Prostate gland (tissue), 2 donors: ENCODE data around the gene ITGA7. TPM values are rescaled to one million over a fixed set of nuclear protein-coding genes. Genes with fewer than 3 reads are reported as not detected.

Source experiments
- DNase-seq: peaks from one replicate; pipeline ENCODE4 v3.0.0-alpha.2; 2019; ENCODE audit warnings: low spot score
- H3K27ac ChIP-seq, 2 donors: fragments of 200-600 bp; sonication (generic); 2 replicates each; pipeline ENCODE4 v1.5.1; 2017 to 2019
- H3K27me3 ChIP-seq: fragments of 200-600 bp; sonication (generic); replicated peaks from 2 replicates; pipeline ENCODE4 v1.5.1; 2019; ENCODE audit not compliant: insufficient read depth
- H3K36me3 ChIP-seq, 2 donors: fragments of 200-600 bp; sonication (generic); 1 replicate in 1 of 2; 2 replicates in 1 of 2; pipeline versions ENCODE4 v1.5.1 to v1.8.1; 2017 to 2019
- H3K4me1 ChIP-seq: fragments of 200-600 bp; sonication (generic); replicated peaks from 2 replicates; pipeline ENCODE4 v1.5.1; 2019
- H3K4me3 ChIP-seq, 2 donors: fragments of 200-600 bp; sonication (generic); 2 replicates each; pipeline ENCODE4 v1.5.1; 2017 to 2019
- H3K9me3 ChIP-seq: fragments of 200-600 bp; sonication (generic); 2 replicates; pipeline ENCODE4 v1.5.1; 2017
- POLR2A ChIP-seq: fragments of 450-650 bp; IDR thresholded peaks from one replicate; pipeline ENCODE4 v1.6.1; 2016; ENCODE audit warnings: antibody characterized with exemption, mild to moderate bottlenecking
- POLR2AphosphoS5 ChIP-seq: sonication (generic); formaldehyde crosslinking; IDR thresholded peaks from one replicate; pipeline ENCODE4 v1.6.1; 2017; ENCODE audit warnings: antibody characterized with exemption
- WGBS: methylation state at CpG from one replicate; pipeline ENCODE4 v1.1.5; 2018; 5-methylcytosine and 5-hydroxymethylcytosine counted together
- intact Hi-C: fragments of 100-400 bp; cut with DNase I; formaldehyde crosslinking; loops from one replicate; pipeline ENCODE4 v1.14.2; 2022
- total RNA-seq, 2 donors: library from RNA; depleted of rRNA; stranded (reverse); fragments of >200 nt; gene quantifications; one replicate each; pipeline ENCODE4 v1.1.0, GENCODE V29; 2016
- TF ChIP-seq, protein P1 (sequence below), 4 experiments: fragments of 200-600 bp in 2 of 4; fragments of 450-650 bp in 2 of 4; sonication (generic) in 2 of 4; IDR thresholded peaks; 1 replicate in 3 of 4; 2 replicates in 1 of 4; pipeline ENCODE4 v1.5.1; 2016 to 2019; ENCODE audit warnings: antibody characterized with exemption in 4 of 4, mild to moderate bottlenecking in 2 of 4, moderate library complexity in 2 of 4

ITGA7 gene
- total RNA-seq, 2 donors from 2014 or later, result 17.4 to 37.0 TPM

DNA sequence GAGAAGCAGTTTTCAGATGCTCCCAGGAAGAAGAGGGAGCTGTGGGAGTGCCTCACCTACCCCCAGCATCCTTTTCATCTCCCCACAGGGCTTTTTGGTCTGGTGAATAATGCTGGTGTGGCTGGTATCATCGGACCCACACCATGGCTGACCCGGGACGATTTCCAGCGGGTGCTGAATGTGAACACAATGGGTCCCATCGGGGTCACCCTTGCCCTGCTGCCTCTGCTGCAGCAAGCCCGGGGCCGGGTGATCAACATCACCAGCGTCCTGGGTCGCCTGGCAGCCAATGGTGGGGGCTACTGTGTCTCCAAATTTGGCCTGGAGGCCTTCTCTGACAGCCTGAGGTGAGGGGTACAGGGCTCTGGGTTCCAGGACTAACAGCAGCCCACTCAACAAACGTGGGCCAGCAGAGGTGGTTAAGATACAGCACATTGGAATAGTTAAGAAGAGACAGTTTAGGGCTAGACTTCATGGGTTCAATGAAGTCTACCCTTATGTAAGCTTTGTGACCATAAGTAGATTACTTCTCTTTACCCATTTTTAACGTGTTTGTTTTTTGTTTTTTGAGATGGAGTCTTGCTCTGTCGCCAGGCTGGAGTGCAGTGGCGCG, 14.0 kb upstream of the ITGA7 start:
- no peak for TF ChIP-seq POLR2A
- no peak for TF ChIP-seq POLR2AphosphoS5
- TF ChIP-seq, protein P1, sequence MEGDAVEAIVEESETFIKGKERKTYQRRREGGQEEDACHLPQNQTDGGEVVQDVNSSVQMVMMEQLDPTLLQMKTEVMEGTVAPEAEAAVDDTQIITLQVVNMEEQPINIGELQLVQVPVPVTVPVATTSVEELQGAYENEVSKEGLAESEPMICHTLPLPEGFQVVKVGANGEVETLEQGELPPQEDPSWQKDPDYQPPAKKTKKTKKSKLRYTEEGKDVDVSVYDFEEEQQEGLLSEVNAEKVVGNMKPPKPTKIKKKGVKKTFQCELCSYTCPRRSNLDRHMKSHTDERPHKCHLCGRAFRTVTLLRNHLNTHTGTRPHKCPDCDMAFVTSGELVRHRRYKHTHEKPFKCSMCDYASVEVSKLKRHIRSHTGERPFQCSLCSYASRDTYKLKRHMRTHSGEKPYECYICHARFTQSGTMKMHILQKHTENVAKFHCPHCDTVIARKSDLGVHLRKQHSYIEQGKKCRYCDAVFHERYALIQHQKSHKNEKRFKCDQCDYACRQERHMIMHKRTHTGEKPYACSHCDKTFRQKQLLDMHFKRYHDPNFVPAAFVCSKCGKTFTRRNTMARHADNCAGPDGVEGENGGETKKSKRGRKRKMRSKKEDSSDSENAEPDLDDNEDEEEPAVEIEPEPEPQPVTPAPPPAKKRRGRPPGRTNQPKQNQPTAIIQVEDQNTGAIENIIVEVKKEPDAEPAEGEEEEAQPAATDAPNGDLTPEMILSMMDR (IDR thresholded peaks at IDR 0.05), result no peak
- intact Hi-C loops, result loop anchor here (1.0 kb wide), 1 partner anchor 41 kb away; no protein-coding TSS in a partner anchor

DNA sequence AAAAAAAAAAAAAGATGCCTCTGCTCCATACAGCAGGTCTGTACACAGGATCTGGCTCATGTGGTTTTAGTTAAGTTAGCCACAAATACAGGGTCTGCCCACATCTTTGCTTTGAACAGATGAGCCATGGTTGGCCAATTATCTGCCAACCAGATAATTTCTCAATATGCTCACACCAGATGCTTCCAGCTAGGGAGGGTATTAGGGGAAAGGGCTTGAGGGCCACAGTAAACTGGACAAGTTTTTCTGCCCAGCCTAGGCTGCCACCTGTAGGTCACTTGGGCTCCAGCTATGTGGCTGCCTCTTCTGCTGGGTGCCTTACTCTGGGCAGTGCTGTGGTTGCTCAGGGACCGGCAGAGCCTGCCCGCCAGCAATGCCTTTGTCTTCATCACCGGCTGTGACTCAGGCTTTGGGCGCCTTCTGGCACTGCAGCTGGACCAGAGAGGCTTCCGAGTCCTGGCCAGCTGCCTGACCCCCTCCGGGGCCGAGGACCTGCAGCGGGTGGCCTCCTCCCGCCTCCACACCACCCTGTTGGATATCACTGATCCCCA, 13.3 kb upstream of the ITGA7 start:
- H3K4me1 ChIP-seq, result peaks cover 7% of the 10 kb centered on the region
- intact Hi-C loops, result loop anchor here (1.0 kb wide), 1 partner anchor 41 kb away; no protein-coding TSS in a partner anchor
- peak; percentile 59 for DNase-seq
- H3K9me3 ChIP-seq, result no peaks in the 10 kb centered on the region
- H3K4me3 ChIP-seq, result no peak overlapping the region
- TF ChIP-seq POLR2AphosphoS5 (peak; percentile 34), POLR2A (no peak)
- TF ChIP-seq, protein P1 (IDR thresholded peaks at IDR 0.05), result peak in 3 of 4 experiments; percentile 49 to 70 (median 61)
- H3K27ac ChIP-seq, result peak overlapping the region; percentile 37 to 44
- 14% methylated on average over 7 of the region's 9 CpGs for WGBS
- H3K27me3 ChIP-seq, result no peaks in the 10 kb centered on the region
- no peaks in the 10 kb centered on the region for H3K36me3 ChIP-seq

More for the DNA sequence above, 14.0 kb upstream of the ITGA7 start:
- DNase-seq, result no peak
- H3K4me3 ChIP-seq, result no peak overlapping the region
- H3K27me3 ChIP-seq, result no peaks in the 10 kb centered on the region
- no peaks in the 10 kb centered on the region for H3K36me3 ChIP-seq
- H3K9me3 ChIP-seq, result no peaks in the 10 kb centered on the region
- peaks cover 9% of the 10 kb centered on the region for H3K4me1 ChIP-seq
- H3K27ac ChIP-seq, result peak overlapping the region; percentile 37 to 44
- WGBS, result 68% methylated on average over 14 of the region's 14 CpGs

DNA sequence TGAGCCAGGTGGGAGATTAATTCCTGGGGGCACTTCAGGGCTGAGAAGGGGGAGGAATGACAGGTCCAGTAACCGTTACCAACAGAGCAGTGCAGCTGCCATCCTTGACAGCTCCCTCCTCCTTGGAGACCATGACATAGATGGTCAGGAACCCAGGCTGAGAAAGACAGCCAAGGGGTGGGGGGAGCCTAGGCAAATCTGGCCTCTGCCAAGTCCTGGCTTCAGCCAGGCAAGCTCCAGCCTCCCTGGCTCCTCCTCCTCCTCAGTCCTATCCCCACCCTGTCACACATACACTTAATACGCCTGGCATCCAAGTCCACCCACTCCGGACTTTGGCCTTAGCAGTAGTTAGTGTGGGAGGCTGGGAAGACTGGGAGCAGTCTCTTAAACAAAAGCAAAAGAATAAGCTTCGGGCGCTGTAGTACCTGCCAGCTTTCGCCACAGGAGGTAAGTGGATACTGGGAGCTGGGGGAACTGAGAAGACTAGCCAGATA, 12.4 kb upstream of the ITGA7 start, which contains the start of gene RDH5:
Gene RDH5, plus strand, starts transcription at position 323 of the 494 bp plus-strand sequence. CDS start 792 bp downstream, outside the sequence.
- intact Hi-C loops, result no loop called here
- Histone ChIP-seq H3K27me3 (no peaks in the 10 kb centered on the region), H3K36me3 (no peaks in the 10 kb centered on the region), H3K4me1 (peaks cover 12% of the 10 kb centered on the region), H3K27ac (peak within 1 kb of the TSS; percentile 40 to 44), H3K9me3 (no peaks in the 10 kb centered on the region), H3K4me3 (no peak within 1 kb of the TSS)
- no peak for DNase-seq
- WGBS, result 31% methylated on average over 6 of the region's 6 CpGs
- TF ChIP-seq POLR2A (no peak), POLR2AphosphoS5 (no peak)
- TF ChIP-seq, protein P1 (IDR thresholded peaks at IDR 0.05), result no peak

DNA sequence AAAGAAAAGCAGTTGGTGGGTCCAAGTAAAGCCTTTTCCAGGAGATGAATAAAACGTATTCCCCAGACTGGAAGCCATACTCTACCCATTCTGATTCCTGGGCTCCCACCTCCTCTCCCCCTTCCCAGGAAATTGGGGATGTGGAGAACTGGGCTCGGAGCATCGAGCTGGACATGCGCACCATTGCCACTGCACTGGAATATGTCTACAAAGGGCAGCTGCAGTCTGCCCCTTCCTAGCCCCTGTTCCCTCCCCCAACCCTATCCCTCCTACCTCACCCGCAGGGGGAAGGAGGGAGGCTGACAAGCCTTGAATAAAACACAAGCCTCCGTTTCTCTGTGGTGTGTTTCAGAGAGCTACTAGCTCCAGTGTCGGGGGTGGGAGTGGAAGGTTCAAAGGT, 11.7 kb upstream of the ITGA7 start:
- WGBS, result 77% methylated on average over 7 of the region's 7 CpGs
- Histone ChIP-seq H3K4me3 (no peak overlapping the region), H3K36me3 (no peaks in the 10 kb centered on the region), H3K9me3 (no peaks in the 10 kb centered on the region), H3K4me1 (peaks cover 12% of the 10 kb centered on the region), H3K27me3 (no peaks in the 10 kb centered on the region), H3K27ac (peak overlapping the region; percentile 28 to 40)
- no peak for DNase-seq
- intact Hi-C loops, result no loop called here
- TF ChIP-seq POLR2AphosphoS5 (no peak), POLR2A (no peak)
- TF ChIP-seq, protein P1 (IDR thresholded peaks at IDR 0.05), result no peak
